SK-N-SH (cell line): ENCODE data around the gene MEF2D.

Experiments
- CTCF ChIP-seq: fragments of 200-600 bp; sonication (generic); IDR thresholded peaks from 2 replicates; pipeline ENCODE4 v1.6.1; 2017; ENCODE audit warnings: antibody characterized with exemption, mild to moderate bottlenecking, moderate library complexity
- EZH2phosphoT487 ChIP-seq: fragments of 200-600 bp; sonication (generic); IDR thresholded peaks from 2 replicates; pipeline ENCODE4 v1.6.1; 2017; ENCODE audit warnings: low read depth, mixed run types, mild to moderate bottlenecking, antibody characterized with exemption, moderate library complexity, borderline replicate concordance
- FOXM1 ChIP-seq: IDR thresholded peaks from 2 replicates; pipeline ENCODE4 v1.4.0; 2012; ENCODE audit warnings: low read depth, mild to moderate bottlenecking
- MXI1 ChIP-seq: IDR thresholded peaks from 2 replicates; pipeline ENCODE4 v1.6.1; 2012; ENCODE audit warnings: mild to moderate bottlenecking, low read depth, low read length, improper control_type of control experiment
- NFIC ChIP-seq: IDR thresholded peaks from 2 replicates; pipeline ENCODE4 v1.4.0; 2012; ENCODE audit warnings: borderline replicate concordance
- NRF1 ChIP-seq: IDR thresholded peaks from 2 replicates; pipeline ENCODE4 v1.6.1; 2012; ENCODE audit warnings: low read depth, mild to moderate bottlenecking, low read length
- RAD21 ChIP-seq: IDR thresholded peaks from 2 replicates; pipeline ENCODE4 v1.6.1; 2012; ENCODE audit warnings: mild to moderate bottlenecking, low read length
- REST ChIP-seq: IDR thresholded peaks from 2 replicates; pipeline ENCODE4 v1.6.1; 2012; ENCODE audit warnings: mild to moderate bottlenecking, low read depth, low read length, moderate library complexity
- SIN3A ChIP-seq: IDR thresholded peaks from 2 replicates; pipeline ENCODE4 v1.6.1; 2012; ENCODE audit warnings: low read depth, mild to moderate bottlenecking, low read length, moderate library complexity, borderline replicate concordance
- SMC3 ChIP-seq: IDR thresholded peaks from 2 replicates; pipeline ENCODE4 v1.6.1; 2012; ENCODE audit warnings: low read depth, low read length, improper control_type of control experiment
- TEAD4 ChIP-seq: IDR thresholded peaks from 2 replicates; pipeline ENCODE4 v1.4.0; 2012; ENCODE audit warnings: mild to moderate bottlenecking, borderline replicate concordance; ENCODE audit not compliant: insufficient read depth
- ZBTB33 ChIP-seq: IDR thresholded peaks from 2 replicates; pipeline ENCODE4 v1.4.0; 2012; ENCODE audit warnings: low read depth, borderline replicate concordance

GRCh38 chr1:156485984-156486383 lies 14.6 kb downstream of the MEF2D start:
- TF ChIP-seq CTCF (no peak), NFIC (no peak), ZBTB33 (no peak), FOXM1 (no peak), TEAD4 (no peak), RAD21 (no peak), SMC3 (no peak), NRF1 (no peak), MXI1 (no peak), EZH2phosphoT487 (no peak), REST (no peak), SIN3A (no peak)
